Chondrocyte (in vitro differentiated cells): ENCODE data around the gene TTLL11. TPM values are rescaled to one million over a fixed set of nuclear protein-coding genes. Genes with fewer than 3 reads are reported as not detected.

Experiments used
- DNase-seq: peaks from one replicate; pipeline ENCODE4 v3.0.0; 2021; ENCODE audit warnings: mixed read lengths, low spot score
- H3K27ac Mint-ChIP-seq: one replicate; pipeline ENCODE4 v1.8.0; 2021; ENCODE audit warnings: mild to moderate bottlenecking, moderate library complexity, mixed read lengths; ENCODE audit not compliant: unreplicated experiment
- H3K27me3 Mint-ChIP-seq: 2 replicates; pipeline ENCODE4 v1.8.0; 2021; ENCODE audit warnings: low read depth, mixed read lengths
- H3K36me3 Mint-ChIP-seq: 2 replicates; pipeline ENCODE4 v1.8.0; 2021; ENCODE audit warnings: low read depth, mixed read lengths
- H3K4me1 Mint-ChIP-seq: 2 replicates; pipeline ENCODE4 v1.8.0; 2021; ENCODE audit warnings: low read depth, mild to moderate bottlenecking, mixed read lengths
- H3K4me3 Mint-ChIP-seq: one replicate; pipeline ENCODE4 v1.8.0; 2021; ENCODE audit warnings: mild to moderate bottlenecking, moderate library complexity, mixed read lengths; ENCODE audit not compliant: unreplicated experiment
- H3K9me3 Mint-ChIP-seq: 2 replicates; pipeline ENCODE4 v1.8.0; 2021; ENCODE audit warnings: low read depth, mixed read lengths
- total RNA-seq: library from RNA; stranded (reverse); gene quantifications from 3 replicates; pipeline ENCODE4 v1.2.1, GENCODE V29; 2021
- TF ChIP-seq, protein P1 (sequence below): fragments of 200-600 bp; sonication (generic); IDR thresholded peaks from 2 replicates; pipeline ENCODE4 v1.5.0; 2021; ENCODE audit warnings: antibody characterized with exemption, mild to moderate bottlenecking, moderate library complexity

Gene TTLL11
- total RNA-seq, 1 donor from 2014 or later, result 9.1 TPM

DNA sequence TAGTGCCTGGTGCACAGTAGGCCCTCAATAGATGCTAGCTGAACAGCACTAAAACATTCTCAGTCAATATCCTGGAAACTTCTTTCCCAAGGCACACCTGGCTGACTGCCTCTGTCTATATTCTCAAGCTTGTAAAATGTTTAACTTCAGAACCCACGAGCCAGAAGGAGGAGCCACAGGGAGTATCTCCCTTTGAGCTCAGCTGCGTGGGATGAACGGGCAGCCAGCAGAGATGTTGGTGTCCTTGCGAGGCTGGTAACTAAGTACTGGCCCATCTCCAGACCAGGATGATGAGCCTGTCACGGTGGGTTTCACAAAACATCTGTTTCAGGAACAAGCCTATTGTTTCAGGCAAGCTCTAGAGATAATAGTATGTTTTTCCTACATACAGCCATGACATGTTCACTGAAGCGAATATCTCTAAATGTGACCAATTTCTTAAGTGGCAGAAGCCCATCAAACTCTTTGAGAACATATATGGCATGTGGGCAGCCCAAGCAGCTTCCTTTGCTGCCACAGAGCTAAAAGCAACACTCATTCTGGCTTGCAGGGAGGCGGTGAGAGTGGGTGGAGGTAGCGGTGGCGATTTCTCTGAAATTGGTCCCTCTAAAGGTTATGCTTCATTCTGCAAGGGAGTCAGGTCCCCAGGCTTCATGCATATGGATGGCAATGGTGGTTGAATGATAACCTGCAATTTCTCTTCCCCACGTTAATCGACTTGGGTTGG is 206.2 kb downstream of the TTLL11 start:
- H3K4me3 Mint-ChIP-seq, result no peak overlapping the region

DNA sequence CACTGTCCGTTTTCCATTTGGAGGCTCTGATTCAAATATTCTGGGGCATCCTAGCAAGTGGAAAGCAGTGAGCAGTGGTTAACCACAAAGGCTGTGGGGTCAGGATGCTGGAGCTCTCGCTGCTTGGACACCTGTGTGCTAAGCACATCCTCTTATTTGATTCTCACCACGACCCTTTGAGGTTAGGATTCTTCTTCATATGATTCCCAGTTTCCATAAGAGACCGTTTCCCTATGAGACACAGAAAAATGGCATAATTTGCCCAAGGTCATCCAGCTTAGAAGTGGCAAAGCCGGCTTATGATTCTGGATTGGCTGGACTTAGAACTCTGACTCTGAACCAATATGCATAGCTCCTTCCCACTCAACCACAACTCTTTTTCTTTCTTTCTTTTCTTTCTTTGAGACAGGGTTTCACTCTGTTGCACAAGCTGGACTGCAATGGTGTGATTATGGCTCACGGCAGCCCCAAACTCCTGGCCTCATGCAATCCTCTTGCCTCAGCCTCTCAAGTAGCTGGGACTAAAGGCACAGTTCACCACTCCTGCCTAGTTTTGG is 207.7 kb downstream of the TTLL11 start:
- H3K9me3 Mint-ChIP-seq, result no peaks in the 10 kb centered on the region
- no peak overlapping the region for H3K4me3 Mint-ChIP-seq
- H3K27ac Mint-ChIP-seq, result peak overlapping the region; percentile 28
- peaks cover 78% of the 10 kb centered on the region for H3K4me1 Mint-ChIP-seq
- no peak for DNase-seq
- H3K36me3 Mint-ChIP-seq, result peaks cover 6% of the 10 kb centered on the region
- H3K27me3 Mint-ChIP-seq, result peaks cover 4% of the 10 kb centered on the region
- TF ChIP-seq, protein P1, sequence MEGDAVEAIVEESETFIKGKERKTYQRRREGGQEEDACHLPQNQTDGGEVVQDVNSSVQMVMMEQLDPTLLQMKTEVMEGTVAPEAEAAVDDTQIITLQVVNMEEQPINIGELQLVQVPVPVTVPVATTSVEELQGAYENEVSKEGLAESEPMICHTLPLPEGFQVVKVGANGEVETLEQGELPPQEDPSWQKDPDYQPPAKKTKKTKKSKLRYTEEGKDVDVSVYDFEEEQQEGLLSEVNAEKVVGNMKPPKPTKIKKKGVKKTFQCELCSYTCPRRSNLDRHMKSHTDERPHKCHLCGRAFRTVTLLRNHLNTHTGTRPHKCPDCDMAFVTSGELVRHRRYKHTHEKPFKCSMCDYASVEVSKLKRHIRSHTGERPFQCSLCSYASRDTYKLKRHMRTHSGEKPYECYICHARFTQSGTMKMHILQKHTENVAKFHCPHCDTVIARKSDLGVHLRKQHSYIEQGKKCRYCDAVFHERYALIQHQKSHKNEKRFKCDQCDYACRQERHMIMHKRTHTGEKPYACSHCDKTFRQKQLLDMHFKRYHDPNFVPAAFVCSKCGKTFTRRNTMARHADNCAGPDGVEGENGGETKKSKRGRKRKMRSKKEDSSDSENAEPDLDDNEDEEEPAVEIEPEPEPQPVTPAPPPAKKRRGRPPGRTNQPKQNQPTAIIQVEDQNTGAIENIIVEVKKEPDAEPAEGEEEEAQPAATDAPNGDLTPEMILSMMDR, result no peak

More for the DNA sequence above, 206.2 kb downstream of the TTLL11 start:
- Mint-ChIP-seq H3K27ac (peak overlapping the region; percentile 81), H3K4me1 (peaks cover 78% of the 10 kb centered on the region), H3K27me3 (no peaks in the 10 kb centered on the region), H3K9me3 (no peaks in the 10 kb centered on the region), H3K36me3 (peaks cover 3% of the 10 kb centered on the region)
- TF ChIP-seq, protein P1, result no peak
- DNase-seq, result no peak

DNA sequence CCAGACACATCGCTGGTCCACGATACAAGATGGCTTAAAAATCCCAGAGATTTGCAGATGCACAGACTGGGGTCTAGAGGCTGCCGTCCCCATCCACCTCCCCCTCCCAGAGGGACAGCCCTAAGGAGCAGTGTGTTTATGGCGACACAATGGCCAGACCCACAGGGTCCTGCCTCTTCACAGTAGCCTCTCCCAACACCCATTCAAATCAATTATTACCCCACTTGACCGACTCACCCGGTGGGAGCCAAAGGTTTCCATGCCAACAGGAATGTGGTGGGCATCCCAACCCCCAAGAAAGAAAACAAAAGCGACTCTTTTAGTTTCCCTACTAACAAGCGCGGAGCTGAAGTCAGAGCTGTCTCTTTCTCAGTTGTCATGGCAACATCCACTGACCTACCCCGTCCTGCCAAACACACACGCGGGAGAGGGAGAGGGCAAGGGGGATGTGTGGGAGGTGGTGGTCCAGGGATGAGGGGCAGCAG is 209.0 kb downstream of the TTLL11 start:
- H3K36me3 Mint-ChIP-seq, result peaks cover 7% of the 10 kb centered on the region
- peaks cover 4% of the 10 kb centered on the region for H3K27me3 Mint-ChIP-seq
- peak overlapping the region; percentile 51 for H3K27ac Mint-ChIP-seq
- TF ChIP-seq, protein P1, result no peak
- H3K9me3 Mint-ChIP-seq, result no peaks in the 10 kb centered on the region
- no peak for DNase-seq
- H3K4me3 Mint-ChIP-seq, result no peak overlapping the region
- H3K4me1 Mint-ChIP-seq, result peaks cover 70% of the 10 kb centered on the region

DNA sequence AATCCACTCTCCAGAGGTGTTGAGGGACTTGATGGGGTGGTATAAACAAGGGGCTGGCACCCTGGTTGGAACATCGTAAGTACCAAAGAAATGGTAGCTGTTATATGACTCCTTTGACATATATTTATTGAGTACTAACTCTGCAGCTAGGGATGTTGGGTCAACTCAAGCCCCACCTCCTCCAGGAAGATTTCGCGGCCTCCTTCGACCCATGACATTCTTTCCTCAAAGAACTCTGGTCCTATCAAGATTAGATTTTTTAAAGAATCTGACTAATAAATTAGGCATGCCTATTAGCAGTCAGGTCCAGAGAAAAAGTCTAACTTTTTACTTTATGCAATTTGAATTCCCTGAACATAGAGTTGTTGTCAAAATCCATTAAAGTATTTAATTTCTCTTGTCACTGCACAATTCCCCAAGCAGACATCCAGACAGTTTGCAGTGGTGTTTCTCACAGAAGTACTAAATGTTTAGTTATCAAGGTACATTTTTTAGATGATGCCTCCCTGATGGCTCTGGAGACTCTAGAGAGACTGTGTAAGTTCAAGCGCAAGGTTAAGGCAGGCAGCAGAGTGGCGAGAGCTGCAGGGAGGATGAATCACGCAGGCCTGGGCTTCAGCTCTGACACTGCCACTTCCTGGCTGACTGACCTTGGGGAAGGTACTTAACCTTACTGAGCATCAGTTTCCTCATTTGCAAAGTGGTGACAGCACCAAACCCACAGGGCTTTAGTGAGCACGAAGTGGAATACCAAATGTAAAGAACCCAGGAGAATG is 209.6 kb downstream of the TTLL11 start:
- Mint-ChIP-seq H3K4me1 (peaks cover 63% of the 10 kb centered on the region), H3K36me3 (peaks cover 7% of the 10 kb centered on the region), H3K4me3 (no peak overlapping the region), H3K9me3 (no peaks in the 10 kb centered on the region), H3K27me3 (peaks cover 4% of the 10 kb centered on the region), H3K27ac (peak overlapping the region; percentile 25)
- no peak for DNase-seq
- TF ChIP-seq, protein P1, result no peak

DNA sequence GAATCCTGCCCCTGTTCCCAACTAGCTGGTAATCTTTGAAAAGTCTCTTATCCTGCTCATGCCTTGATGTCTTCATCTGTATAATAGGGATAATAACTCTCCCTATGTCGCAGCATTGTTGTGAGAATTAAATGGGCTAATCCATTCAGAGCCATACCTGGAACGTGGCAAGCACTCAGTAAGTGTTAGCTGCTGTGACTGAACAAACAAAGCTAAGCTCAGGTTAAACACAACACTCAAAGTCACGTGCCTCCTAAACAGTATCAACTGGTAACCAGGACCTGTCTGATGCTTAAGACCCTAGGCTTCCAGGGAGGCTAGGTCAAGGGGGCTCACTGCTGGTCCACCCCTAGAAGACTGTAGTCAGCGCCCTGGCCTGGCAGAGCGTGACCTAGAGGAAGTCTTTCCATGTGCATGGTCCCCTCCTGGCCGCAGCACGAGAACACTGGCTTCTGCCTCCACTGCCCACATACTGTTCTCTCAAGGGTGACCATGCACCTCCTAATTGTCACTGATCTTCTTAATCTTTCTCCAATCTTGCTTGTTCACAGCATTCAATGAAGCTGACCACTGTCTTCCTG is 211.1 kb downstream of the TTLL11 start:
- Mint-ChIP-seq H3K36me3 (peaks cover 7% of the 10 kb centered on the region), H3K27ac (no peak overlapping the region), H3K27me3 (peaks cover 4% of the 10 kb centered on the region), H3K9me3 (no peaks in the 10 kb centered on the region), H3K4me3 (no peak overlapping the region), H3K4me1 (peaks cover 49% of the 10 kb centered on the region)
- no peak for DNase-seq
- TF ChIP-seq, protein P1, result no peak
